CD1c-positive myeloid dendritic cell (primary cell): ENCODE results near the gene OTUB2.
A peak's percentile ranks its signal among the peaks of the same experiment; 100 is the strongest.

ENCODE experiments used
- DNase-seq: peaks from one replicate; pipeline ENCODE4 v3.0.0-alpha.2; 2016; ENCODE audit errors: extremely low spot score

Gene OTUB2

DNA sequence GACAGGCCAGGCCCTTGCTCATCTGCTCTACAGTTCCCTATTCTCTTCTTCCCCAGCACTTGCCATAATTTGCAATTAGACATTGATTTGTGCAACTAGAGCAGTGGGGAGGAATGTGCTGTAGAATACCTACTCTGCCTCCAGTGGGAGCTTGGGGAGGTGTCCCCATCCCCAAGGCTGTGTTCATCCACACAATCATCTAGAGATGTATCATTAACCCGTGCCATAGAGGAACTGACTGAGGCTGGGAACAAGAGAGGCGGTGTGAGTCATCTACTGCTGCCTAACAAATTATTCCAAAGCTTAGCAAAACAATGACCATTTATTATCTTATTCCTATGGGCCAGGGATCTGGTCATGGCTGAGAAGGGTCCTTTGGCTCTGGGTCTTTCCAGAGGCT, 5.1 kb upstream of the OTUB2 start:
- DNase-seq = peak; percentile 52

DNA sequence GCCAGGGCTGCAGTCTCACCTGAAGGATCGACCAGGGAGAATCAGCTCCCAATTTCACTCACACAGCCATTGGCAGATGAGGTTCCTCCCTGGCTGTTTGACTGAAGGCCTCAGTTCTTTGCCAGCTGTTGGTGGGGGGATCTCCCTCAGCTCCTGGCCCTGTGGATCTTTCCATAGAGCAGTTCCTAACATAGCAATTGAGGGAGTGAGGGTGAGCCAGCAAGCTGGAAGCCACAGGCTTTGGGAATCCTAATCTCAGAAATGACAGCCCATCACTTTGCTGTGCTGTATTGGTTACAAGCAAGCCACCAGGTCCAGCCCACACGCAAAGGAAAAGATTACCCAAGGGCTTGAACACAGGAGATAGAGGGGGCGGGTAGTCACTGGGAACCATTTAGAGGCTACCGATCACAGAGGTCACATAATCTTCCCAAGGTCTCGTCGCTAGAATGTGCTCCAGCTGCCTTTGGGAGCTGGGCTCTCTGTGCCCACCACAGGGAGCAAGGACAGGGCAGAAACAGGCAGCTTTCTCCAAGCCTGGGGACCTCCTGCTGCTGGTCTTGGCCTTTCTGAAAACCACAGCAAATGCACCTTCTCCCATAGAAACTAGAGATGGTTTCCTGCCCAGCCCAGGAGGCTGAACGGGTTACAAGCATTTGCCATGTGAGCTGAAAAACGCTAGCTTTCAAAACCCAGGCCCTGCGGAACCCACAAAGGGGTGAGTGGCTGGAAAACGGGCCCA, 4.6 kb upstream of the OTUB2 start:
- DNase-seq = peak; percentile 31

DNA sequence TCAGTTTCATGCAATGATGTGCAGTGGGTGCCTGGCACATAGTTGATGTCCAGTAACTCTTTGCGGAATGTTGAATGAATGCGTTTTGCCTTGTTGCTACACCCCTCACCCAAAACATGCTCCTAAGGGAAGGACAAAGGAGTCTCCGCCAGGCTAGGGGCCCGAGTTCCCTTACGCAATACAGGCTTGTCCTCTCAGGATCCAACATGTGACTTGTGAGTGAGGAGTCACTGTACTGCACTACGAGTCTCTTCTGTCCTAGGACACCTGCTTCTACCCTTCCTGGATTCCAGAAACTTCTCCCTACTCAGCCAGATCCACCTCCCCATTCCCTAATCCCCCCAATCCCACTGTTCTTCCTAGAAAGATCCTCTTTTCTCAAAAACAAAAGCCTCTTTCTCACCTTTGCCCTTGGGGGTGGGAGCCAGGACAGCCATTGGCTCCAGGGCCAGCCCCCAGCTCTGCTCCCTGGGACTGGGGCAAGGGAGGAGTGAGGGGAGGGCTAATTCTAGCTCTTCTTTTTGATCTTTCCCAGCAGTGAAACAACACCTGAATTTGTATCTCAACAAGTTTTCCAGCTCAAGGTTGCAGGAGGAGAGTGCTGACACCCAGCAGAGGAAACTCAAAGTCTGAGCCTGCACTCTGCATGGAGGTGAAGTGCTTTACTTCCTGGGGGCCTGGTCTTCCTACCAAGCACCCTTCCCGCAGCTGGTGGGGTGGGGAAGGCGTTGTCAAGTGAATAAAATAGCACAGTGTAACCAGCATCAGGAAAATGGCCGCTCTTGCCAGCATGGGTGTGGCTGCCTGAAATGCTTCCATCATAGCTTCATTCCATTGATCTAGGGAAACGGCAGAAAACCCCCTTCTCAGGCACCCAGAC, 3.4 kb upstream of the OTUB2 start:
- DNase-seq = no peak

DNA sequence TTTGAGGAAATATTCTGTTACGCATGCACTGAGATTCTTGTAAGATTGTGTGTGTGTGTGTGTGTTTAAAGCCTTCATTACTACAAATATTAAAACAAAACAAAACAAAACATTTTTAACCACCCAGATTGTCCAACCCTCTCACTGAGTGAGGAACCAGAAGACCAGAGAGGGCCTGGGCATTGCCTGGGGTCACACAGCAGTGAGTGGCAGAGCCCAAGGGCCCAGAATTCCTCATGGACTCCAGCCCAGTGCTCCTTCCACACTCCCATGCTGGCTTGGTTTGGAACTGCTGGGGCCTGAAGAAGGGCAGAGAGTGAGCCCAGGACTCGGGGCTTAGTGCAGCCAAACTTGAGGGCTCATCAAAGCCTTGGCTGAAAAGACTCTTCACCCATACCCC, 1.6 kb upstream of the OTUB2 start:
- DNase-seq = no peak

DNA sequence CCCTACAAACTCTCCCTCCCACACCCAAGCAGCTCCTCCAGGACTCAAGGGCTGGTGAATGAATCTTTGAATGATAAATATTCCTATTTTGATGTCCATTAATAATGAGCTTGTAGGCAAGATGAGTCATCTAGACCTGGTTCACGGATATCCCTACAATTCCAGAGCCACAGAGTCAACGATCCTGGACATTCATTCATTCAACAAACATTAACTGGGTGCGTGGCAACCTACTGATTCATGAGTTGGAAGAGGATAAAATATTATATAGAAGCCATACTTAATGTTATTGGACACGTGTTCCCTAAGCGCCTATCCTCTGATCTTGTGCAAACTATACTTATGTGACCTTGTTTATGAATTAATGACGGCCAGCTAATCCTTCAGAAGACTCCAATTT, 420 bp upstream of the OTUB2 start:
- DNase-seq = no peak

DNA sequence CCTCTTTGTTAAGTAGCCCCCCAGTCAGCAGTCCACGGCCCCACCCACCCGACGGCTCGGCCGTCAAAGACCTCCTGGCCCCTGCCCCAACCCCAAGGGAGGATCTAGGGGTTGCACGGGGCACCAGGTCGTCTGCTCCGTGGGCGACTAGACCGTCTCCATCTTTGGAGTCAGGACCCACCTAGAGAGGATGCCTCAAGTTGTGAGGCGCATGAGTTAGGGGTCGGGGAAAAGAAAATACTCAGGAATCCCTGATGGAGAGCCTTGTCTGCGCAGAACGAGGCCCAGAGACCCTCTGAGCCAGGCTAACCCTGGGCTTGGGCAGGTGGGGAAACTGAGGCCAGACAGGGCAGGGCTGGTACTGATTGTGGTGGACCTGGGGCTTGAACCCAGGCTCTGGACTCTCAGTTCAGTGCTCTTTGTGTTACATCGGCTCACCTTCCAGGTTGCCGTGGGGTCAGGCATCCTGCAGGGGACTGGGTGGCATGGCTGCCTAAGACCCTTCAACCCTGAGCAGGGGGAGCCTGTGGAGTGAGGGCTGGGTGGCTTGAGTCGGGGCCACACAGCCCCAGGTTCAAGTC, 839 bp downstream of the OTUB2 start:
- no peak for DNase-seq

DNA sequence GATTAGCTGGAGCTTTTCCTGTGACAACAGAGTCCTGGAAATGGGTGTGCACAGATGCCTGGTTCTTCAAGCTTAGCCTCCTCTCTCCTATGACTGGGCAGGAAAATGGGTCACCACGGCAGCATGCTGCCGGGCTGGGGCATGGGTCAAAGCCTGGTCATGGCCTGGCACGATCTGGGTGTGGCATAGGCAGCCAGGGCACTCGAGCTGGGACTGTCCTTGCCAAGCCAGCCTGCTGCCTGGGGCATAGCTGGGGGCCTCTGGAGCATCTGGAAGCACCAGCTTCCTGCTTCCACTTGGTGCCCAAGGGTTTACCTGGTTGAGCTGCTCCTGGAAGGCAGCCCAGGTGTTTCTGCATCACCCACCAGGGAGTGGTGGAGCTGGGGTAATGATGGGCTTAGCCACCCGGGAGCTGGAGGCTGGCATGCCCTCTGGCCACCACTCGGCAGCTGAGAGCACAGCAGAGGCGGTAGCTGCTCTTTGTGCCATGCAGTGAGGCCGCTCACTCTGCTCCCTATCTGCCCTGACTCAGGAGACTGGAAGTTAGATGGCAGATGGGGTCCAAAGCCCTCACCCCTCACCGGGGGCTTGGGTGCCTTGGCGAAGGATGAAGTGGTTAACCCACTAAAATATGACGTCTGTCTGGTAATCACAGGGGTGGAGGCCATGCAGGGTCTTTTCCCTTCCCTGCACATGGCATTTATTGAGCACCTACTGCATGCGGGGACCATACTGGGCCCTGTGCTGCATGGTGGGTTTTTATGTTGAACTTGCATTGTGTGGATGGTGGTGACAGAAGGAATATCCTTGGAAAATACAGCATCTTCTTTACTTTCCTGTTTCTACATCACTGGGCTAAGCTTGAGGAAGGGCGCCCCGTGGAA, 1.7 kb downstream of the OTUB2 start:
- DNase-seq = peak; percentile 8

DNA sequence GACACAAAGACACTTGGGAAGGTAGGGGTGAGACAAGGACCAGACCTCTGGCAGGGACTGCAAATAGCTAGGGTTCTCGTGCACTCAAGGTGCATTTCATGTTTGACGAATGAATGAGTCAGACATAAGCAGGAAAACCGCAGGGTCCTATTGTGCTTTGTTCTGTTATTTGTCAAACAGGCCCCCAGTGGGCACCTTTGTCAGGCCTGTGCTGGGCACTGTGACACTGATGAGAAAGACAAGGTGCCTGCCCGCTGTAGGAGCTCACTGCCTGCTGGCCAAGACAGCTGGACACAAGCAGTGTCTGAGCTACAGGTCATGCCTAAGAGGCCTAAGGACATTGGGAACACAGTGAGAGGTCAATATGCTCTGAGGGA, 2.3 kb downstream of the OTUB2 start:
- peak; percentile 18 for DNase-seq

DNA sequence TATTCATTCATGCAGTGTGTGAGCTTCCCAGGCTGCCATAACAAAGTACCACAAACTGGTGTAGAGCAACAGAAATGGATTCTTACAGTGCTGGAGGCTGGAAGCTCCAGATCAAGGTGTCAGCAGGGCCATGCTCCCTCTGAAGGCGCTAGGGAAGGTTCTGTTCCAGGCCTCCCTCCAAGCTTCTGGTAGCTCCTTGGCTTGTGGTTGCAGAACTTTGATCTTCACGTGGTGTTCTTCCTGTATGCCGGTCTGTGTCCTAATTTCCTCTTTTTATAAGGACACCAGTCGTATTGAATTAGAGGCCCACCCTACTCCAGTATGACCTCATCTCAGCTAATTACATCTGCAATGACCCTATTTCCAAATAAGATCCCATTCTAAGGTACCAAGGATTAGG, 3.1 kb downstream of the OTUB2 start:
- peak; percentile 70 for DNase-seq

DNA sequence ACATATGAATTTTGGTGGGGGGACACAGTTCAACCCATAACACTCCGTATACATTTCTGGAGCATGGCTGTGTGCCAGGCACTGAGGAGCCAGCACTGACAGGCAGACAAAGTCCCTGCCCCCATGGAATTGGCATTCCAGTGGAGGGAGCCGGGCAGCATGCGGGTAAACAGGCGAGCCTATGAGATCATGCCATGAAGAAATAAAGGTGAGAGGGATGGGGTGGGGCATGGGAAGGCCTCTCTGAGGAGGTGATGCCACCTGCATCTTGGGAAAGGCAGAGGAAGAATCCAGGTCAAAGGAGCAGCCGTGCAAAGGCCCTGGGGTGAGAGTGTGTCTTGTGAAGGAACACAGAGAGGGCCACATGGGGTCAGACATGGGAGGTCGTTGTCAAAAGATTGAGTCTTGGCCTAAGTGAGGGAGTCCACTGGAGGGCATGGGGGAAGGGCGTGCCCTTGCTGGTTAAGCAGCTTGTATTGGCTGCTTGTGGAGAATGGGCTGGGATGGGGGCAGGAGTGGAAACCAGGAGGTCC, 3.6 kb downstream of the OTUB2 start:
- no peak for DNase-seq

GRCh38 chr14:94030571-94030970, 4.4 kb downstream of the OTUB2 start:
- no peak for DNase-seq

- DNase-seq = no peak
Observed at GRCh38 chr14:94031161-94031882, 5.2 kb downstream of the OTUB2 start.

- no peak for DNase-seq
Observed at GRCh38 chr14:94031883-94032279, 5.7 kb downstream of the OTUB2 start.

- no peak for DNase-seq
Observed at GRCh38 chr14:94034886-94035285, 8.7 kb downstream of the OTUB2 start.

DNA sequence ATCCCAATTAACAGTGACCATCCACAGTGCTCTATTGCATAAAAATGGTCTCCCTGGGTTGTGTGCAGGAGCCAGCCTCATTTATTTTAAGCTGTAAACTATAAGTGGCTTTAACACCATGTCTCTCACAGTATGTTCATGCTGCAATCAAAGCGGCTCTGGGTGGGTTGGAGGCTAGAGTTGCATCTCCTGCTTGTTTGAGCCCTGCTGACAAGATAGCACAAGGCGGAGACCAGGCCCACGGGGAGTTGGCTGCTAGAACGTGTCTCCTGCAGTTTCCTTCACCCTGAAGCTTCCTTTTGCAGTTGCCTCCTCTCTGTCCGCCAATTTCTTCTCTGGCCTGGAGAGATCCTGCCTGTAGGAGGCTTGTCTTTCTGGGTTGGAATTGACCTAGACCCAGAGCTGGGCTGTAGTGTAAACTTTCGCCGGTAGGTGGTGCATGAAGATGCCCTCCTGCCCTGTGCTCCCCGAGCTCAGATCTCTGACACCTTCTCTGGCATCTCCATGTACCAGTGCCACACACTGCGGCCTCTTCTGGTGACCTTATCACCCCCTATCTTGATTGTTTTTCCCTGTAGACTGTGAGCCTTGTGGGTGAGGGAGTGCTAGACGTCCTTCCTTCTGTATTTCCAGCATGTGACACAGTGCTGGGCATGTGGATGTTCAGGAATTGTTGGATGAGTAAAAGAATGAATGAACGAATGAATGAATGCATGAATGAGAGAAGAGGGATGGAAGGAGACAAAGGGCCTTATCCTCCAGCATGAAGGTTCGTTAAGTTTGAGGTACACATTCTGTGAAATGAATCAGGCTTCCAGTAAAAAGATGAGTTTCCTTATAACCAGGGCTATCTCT, 10.4 kb downstream of the OTUB2 start:
- peak; percentile 73 for DNase-seq

GRCh38 chr14:94037954-94038353, 11.8 kb downstream of the OTUB2 start:
- DNase-seq = no peak

DNA sequence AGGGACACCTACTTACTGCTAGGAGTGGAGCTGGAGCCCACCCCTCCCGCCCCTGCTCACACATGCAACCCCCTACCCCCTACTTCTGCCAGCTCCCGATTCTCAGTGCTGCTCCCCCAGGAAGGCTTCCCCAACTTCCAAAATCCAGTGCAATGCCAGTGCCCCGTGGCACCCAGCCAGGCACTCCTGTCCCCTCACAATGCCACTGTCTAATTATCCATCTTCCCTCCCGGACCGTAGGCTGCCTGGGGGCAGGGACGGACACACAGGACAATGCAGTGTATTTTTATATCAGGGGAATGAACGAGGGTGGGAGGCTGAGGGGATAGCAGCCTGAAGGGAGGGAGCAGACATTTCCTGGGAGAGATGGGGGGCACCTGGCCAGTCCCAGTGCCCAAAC, 12.4 kb downstream of the OTUB2 start:
- DNase-seq = no peak

DNA sequence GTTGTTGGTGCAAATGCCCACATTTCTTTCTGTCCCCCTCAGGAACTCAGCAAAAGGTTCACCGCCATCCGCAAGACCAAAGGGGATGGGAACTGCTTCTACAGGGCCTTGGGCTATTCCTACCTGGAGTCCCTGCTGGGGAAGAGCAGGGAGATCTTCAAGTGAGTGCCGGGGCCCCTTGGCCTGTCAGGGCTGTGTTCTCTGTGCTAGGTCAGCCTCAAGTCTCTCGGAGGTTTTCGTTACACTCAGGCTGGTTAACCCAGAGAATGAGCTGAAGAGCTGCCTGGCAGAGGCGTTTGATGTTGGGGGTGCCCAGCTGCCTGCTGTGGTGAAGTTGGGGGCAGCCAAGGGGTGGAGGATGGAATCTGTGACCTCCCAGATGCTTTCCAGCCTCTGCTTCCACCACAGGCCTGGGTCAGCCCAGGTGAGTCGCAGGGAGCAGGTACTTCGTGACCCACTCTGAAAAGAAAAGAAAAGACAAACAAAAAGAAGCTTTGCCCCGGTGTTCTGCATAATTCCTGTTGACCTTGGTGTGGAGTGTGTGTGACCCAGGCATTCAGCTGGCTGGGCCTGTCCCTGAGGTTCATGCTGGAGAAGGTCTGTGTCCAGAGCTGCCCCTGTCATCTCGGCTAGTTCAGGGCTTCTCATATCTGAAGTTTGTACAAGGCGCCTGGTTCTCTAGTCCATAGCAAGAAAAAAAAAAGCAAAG, 12.9 kb downstream of the OTUB2 start:
- no peak for DNase-seq

- no peak for DNase-seq
Observed at GRCh38 chr14:94040247-94040646, 14.1 kb downstream of the OTUB2 start.
